Omental fat pad (tissue), 4 donors: ENCODE results near the gene SLC36A2. TPM values are rescaled to one million over a fixed set of nuclear protein-coding genes. Genes with fewer than 3 reads are reported as not detected.

ENCODE experiments used
- ATAC-seq: fragments of 150-250 bp; one replicate; pipeline ENCODE4 v1.9.1; 2016; ENCODE audit warnings: mild to moderate bottlenecking, moderate library complexity; ENCODE audit not compliant: low FRiP score
- DNase-seq: peaks from one replicate; pipeline ENCODE4 v3.0.0-alpha.2; 2019; ENCODE audit warnings: low spot score
- CTCF ChIP-seq, 3 donors: fragments of 450-650 bp; IDR thresholded peaks; one replicate each; pipeline ENCODE4 v1.5.1; 2016 to 2017; ENCODE audit warnings: antibody characterized with exemption in 3 of 3, mild to moderate bottlenecking in 3 of 3, moderate library complexity in 2 of 3
- total RNA-seq, 4 donors: library from RNA; depleted of rRNA; stranded (reverse); fragments of >200 nt; gene quantifications; one replicate each; pipeline ENCODE4 v1.1.0, GENCODE V29; 2016

SLC36A2 gene
- total RNA-seq, result under 1 TPM in 1 of 4 donors, not detected in 3; 0.47 TPM

- DNase-seq (no peak), ATAC-seq (no peak)
- TF ChIP-seq CTCF (IDR thresholded peaks at IDR 0.05), result no peak
These were observed at the start of gene SLC36A2 for GRCh38 chr5:151347369-151347768. SLC36A2 (minus strand) TSS chr5:151347559; CDS start chr5:151347460, 99 bp downstream.

GRCh38 chr5:151388960-151389359 lies 41.6 kb upstream of the SLC36A2 start:
- no peak for DNase-seq
- no peak for ATAC-seq
- TF ChIP-seq CTCF (IDR thresholded peaks at IDR 0.05), result no peak

GRCh38 chr5:151384106-151384505 lies 36.7 kb upstream of the SLC36A2 start:
- peak; percentile 73 for ATAC-seq

GRCh38 chr5:151383011-151383410 lies 35.7 kb upstream of the SLC36A2 start:
- no peak for DNase-seq
- no peak for ATAC-seq
- TF ChIP-seq CTCF (IDR thresholded peaks at IDR 0.05), result no peak

More at GRCh38 chr5:151384106-151384505, 36.7 kb upstream of the SLC36A2 start:
- no peak for TF ChIP-seq CTCF (IDR thresholded peaks at IDR 0.05)
- no peak for DNase-seq

- TF ChIP-seq CTCF (IDR thresholded peaks at IDR 0.05), result no peak
- ATAC-seq (no peak), DNase-seq (no peak)
These were observed 35.2 kb upstream of the SLC36A2 start for GRCh38 chr5:151382576-151382975.

- DNase-seq, result no peak
- no peak for TF ChIP-seq CTCF (IDR thresholded peaks at IDR 0.05)
- peak; percentile 22 for ATAC-seq
These were observed 34.5 kb upstream of the SLC36A2 start for GRCh38 chr5:151381899-151382298.

GRCh38 chr5:151378616-151379015 lies 31.3 kb upstream of the SLC36A2 start:
- TF ChIP-seq CTCF (IDR thresholded peaks at IDR 0.05), result no peak
- no peak for DNase-seq
- no peak for ATAC-seq
